H9 (cell line): ENCODE measurements around the gene DENND5B. TPM values are rescaled to one million over a fixed set of nuclear protein-coding genes. Genes with fewer than 3 reads are reported as not detected.
A peak's percentile ranks its signal among the peaks of the same experiment; 100 is the strongest.

ENCODE experiments used
- DNase-seq: peaks from one replicate; pipeline ENCODE4 v3.0.0-alpha.2; 2017
- H2AFZ ChIP-seq: one replicate; pipeline ENCODE4 v1.6.1; 2013; ENCODE audit warnings: mild to moderate bottlenecking, low read length, control low read depth, moderate library complexity
- H2AK5ac ChIP-seq: 2 replicates; pipeline ENCODE4 v1.6.1; 2013; ENCODE audit warnings: low read length, control low read depth, mixed read lengths; ENCODE audit not compliant: insufficient read length
- H2BK120ac ChIP-seq: one replicate; pipeline ENCODE4 v1.6.1; 2013; ENCODE audit warnings: low read depth, mild to moderate bottlenecking, low read length, control low read depth, inconsistent platforms; ENCODE audit not compliant: poor library complexity, severe bottlenecking
- H2BK12ac ChIP-seq: 2 replicates; pipeline ENCODE4 v1.6.1; 2013; ENCODE audit warnings: low read length, control low read depth, mixed read lengths, low read depth; ENCODE audit not compliant: insufficient read length
- H2BK15ac ChIP-seq: 2 replicates; pipeline ENCODE4 v1.6.1; 2013; ENCODE audit warnings: low read depth, low read length, control low read depth
- H2BK20ac ChIP-seq: one replicate; pipeline ENCODE4 v1.6.1; 2013; ENCODE audit warnings: low read depth, mild to moderate bottlenecking, low read length, control low read depth, inconsistent platforms; ENCODE audit not compliant: poor library complexity, severe bottlenecking
- H2BK5ac ChIP-seq: 2 replicates; pipeline ENCODE4 v1.6.1; 2013; ENCODE audit warnings: low read length, control low read depth, mixed read lengths; ENCODE audit not compliant: insufficient read length
- H3K14ac ChIP-seq: 2 replicates; pipeline ENCODE4 v1.6.1; 2013; ENCODE audit warnings: low read length, control low read depth; ENCODE audit not compliant: insufficient read depth
- H3K18ac ChIP-seq: 2 replicates; pipeline ENCODE4 v1.6.1; 2013; ENCODE audit warnings: low read depth, mild to moderate bottlenecking, mixed read lengths, low read length, control low read depth; ENCODE audit not compliant: insufficient read length
- H3K23ac ChIP-seq: 2 replicates; pipeline ENCODE4 v1.6.1; 2013; ENCODE audit warnings: low read length, control low read depth, mixed read lengths, low read depth; ENCODE audit not compliant: insufficient read length
- H3K23me2 ChIP-seq: 2 replicates; pipeline ENCODE4 v1.6.1; 2013; ENCODE audit warnings: low read depth, mild to moderate bottlenecking, mixed read lengths, low read length, control low read depth; ENCODE audit not compliant: insufficient read length, poor library complexity, severe bottlenecking
- H3K27ac ChIP-seq: 2 replicates; pipeline ENCODE4 v1.5.1; 2013; ENCODE audit warnings: low read length, control low read depth, mixed read lengths, low read depth; ENCODE audit not compliant: insufficient read length
- H3K27me3 ChIP-seq: 2 replicates; pipeline ENCODE4 v1.6.1; 2013; ENCODE audit warnings: low read length, control low read depth, inconsistent platforms; ENCODE audit not compliant: insufficient read depth
- H3K4ac ChIP-seq: 2 replicates; pipeline ENCODE4 v1.6.1; 2013; ENCODE audit warnings: low read depth, mild to moderate bottlenecking, control low read depth, inconsistent platforms, low read length, moderate library complexity
- H3K4me1 ChIP-seq: 2 replicates; pipeline ENCODE4 v1.6.1; 2013; ENCODE audit warnings: low read length, control low read depth, inconsistent platforms; ENCODE audit not compliant: insufficient read depth
- H3K4me2 ChIP-seq: 2 replicates; pipeline ENCODE4 v1.6.1; 2013; ENCODE audit warnings: low read length, control low read depth, mixed read lengths; ENCODE audit not compliant: insufficient read length, insufficient read depth
- H3K56ac ChIP-seq: 2 replicates; pipeline ENCODE4 v1.6.1; 2013; ENCODE audit warnings: low read depth, mild to moderate bottlenecking, mixed read lengths, low read length, control low read depth; ENCODE audit not compliant: insufficient read length
- H3K79me1 ChIP-seq: 2 replicates; pipeline ENCODE4 v1.6.1; 2013; ENCODE audit warnings: low read depth, mild to moderate bottlenecking, moderate library complexity, low read length, control low read depth, inconsistent platforms; ENCODE audit not compliant: insufficient read depth, poor library complexity, severe bottlenecking
- H3K79me2 ChIP-seq: 2 replicates; pipeline ENCODE4 v1.6.1; 2013; ENCODE audit warnings: low read length, control low read depth, inconsistent platforms; ENCODE audit not compliant: insufficient read depth
- H3K9ac ChIP-seq: 2 replicates; pipeline ENCODE4 v1.6.1; 2013; ENCODE audit warnings: low read length, control low read depth, mixed read lengths; ENCODE audit not compliant: insufficient read length; ENCODE audit errors: extremely low read depth
- H3K9me3 ChIP-seq: one replicate; pipeline ENCODE4 v1.6.1; 2013; ENCODE audit warnings: low read depth, low read length, inconsistent platforms; ENCODE audit not compliant: control insufficient read depth
- H3T11ph ChIP-seq: one replicate; pipeline ENCODE4 v1.6.1; 2013; ENCODE audit warnings: mild to moderate bottlenecking, low read length, control low read depth, inconsistent platforms
- H4K20me1 ChIP-seq: one replicate; pipeline ENCODE4 v1.6.1; 2013; ENCODE audit not compliant: control insufficient read depth, insufficient read length, insufficient read depth
- H4K5ac ChIP-seq: 2 replicates; pipeline ENCODE4 v1.6.1; 2013; ENCODE audit warnings: low read depth, mild to moderate bottlenecking, mixed read lengths, low read length, control low read depth; ENCODE audit not compliant: insufficient read length
- H4K8ac ChIP-seq: replicated peaks from 2 replicates; pipeline ENCODE4 v1.6.1; 2013; ENCODE audit warnings: low read length, control low read depth, mixed read lengths, low read depth; ENCODE audit not compliant: insufficient read length
- H4K91ac ChIP-seq: 2 replicates; pipeline ENCODE4 v1.6.1; 2013; ENCODE audit warnings: low read depth, mild to moderate bottlenecking, moderate library complexity, mixed read lengths, low read length, control low read depth; ENCODE audit not compliant: insufficient read length
- H3K27ac Mint-ChIP-seq, 3 experiments: 2 replicates in 2 of 3; 3 replicates in 1 of 3; pipeline ENCODE4 v1.8.0; 2020 to 2021; ENCODE audit warnings: mixed read lengths in 3 of 3, mild to moderate bottlenecking in 1 of 3, moderate library complexity in 1 of 3
- H3K27me3 Mint-ChIP-seq: 2 replicates; pipeline ENCODE4 v1.8.0; 2021; ENCODE audit warnings: low read depth, mild to moderate bottlenecking, moderate library complexity, mixed read lengths
- H3K36me3 Mint-ChIP-seq, 3 experiments: 2 replicates in 2 of 3; 3 replicates in 1 of 3; pipeline ENCODE4 v1.8.0; 2020 to 2021; ENCODE audit warnings: low read depth in 3 of 3, mixed read lengths in 3 of 3; ENCODE audit not compliant: insufficient read depth in 1 of 3
- H3K4me1 Mint-ChIP-seq, 2 experiments: 2 replicates each; pipeline ENCODE4 v1.8.0; 2020; ENCODE audit warnings: mixed read lengths in 2 of 2
- H3K4me3 Mint-ChIP-seq, 2 experiments: 2 replicates in 1 of 2; 3 replicates in 1 of 2; pipeline ENCODE4 v1.8.0; 2020 to 2021; ENCODE audit warnings: mild to moderate bottlenecking in 2 of 2, mixed read lengths in 2 of 2, moderate library complexity in 1 of 2
- H3K9me3 Mint-ChIP-seq, 2 experiments: 2 replicates in 1 of 2; 3 replicates in 1 of 2; pipeline ENCODE4 v1.8.0; 2020; ENCODE audit warnings: mild to moderate bottlenecking in 2 of 2, mixed read lengths in 2 of 2, moderate library complexity in 1 of 2
- CTCF ChIP-seq: fragments of 200-600 bp; sonication (generic); conservative IDR thresholded peaks from 3 replicates; pipeline ENCODE4 v1.8.0; 2021; ENCODE audit warnings: antibody characterized with exemption, mild to moderate bottlenecking
- WGBS: extraction: QIAGEN DNeasy Blood & Tissue Kit; methylation state at CpG from one replicate; pipeline ENCODE4 v1.1.7; 2013; ENCODE audit warnings: missing lambda C conversion rate, low lambda C conversion rate, mixed read lengths; ENCODE audit not compliant: insufficient read length; ENCODE audit errors: extremely low coverage; 5-methylcytosine and 5-hydroxymethylcytosine counted together
- total RNA-seq: library from RNA; stranded (reverse); gene quantifications from 2 replicates; pipeline ENCODE4 v1.2.1, GENCODE V29; 2021

DENND5B gene
- total RNA-seq, 1 experiment from 2014 or later = 13.4 TPM

GRCh38 chr12:31371256-31371620, 219.7 kb downstream of the DENND5B start:
- Mint-ChIP-seq H3K27me3 (no peaks in the 10 kb centered on the region), H3K9me3 (no peaks in the 10 kb centered on the region), H3K4me1 (peaks cover 33 to 41% of the 10 kb centered on the region in 2 experiments), H3K36me3 (no peaks in the 10 kb centered on the region; a peak in 1 of 7 replicates), H3K4me3 (peak overlapping the region; percentile 54 to 80), H3K27ac (peak overlapping the region; percentile 99 to 100 (median 99))
- Histone ChIP-seq H3K14ac (peak overlapping the region; percentile 70; the same call in 1 of the 2 replicates), H4K91ac (peak overlapping the region; percentile 33), H3K79me2 (no peaks in the 10 kb centered on the region), H4K8ac (no peak overlapping the region), H3K4me2 (peak overlapping the region; percentile 83), H2BK120ac (peak overlapping the region; percentile 74), H3K79me1 (no peaks in the 10 kb centered on the region), H3K23me2 (peaks cover 4% of the 10 kb centered on the region), H3K27ac (peak overlapping the region; percentile 100), H2BK12ac (peak overlapping the region; percentile 55), H3K4me1 (peaks cover 9% of the 10 kb centered on the region; the same call in 1 of the 2 replicates), H2AK5ac (peak overlapping the region; percentile 73), H2BK15ac (no peak overlapping the region), H2BK5ac (peak overlapping the region; percentile 90), H4K5ac (peak overlapping the region; percentile 93), H3K9ac (peak overlapping the region; percentile 81), H2AFZ (no peak overlapping the region), H3T11ph (peak overlapping the region; percentile 24), H3K56ac (no peak overlapping the region), H2BK20ac (no peak overlapping the region), H3K23ac (peak overlapping the region; percentile 41), H3K27me3 (no peaks in the 10 kb centered on the region), H3K4ac (peak overlapping the region; percentile 90), H4K20me1 (no peaks in the 10 kb centered on the region), H3K18ac (peak overlapping the region; percentile 94), H3K9me3 (no peaks in the 10 kb centered on the region)
- WGBS = no CpG with 5 or more reads among the region's 2 CpGs
- no peak for DNase-seq
- no peak for TF ChIP-seq CTCF
